HG03520 (cell line): ENCODE measurements around the gene PCYT1A.
"Not testable (repeated sequence)": the region's sequence is repeated elsewhere in the genome, so short reads cannot be mapped to it uniquely, and the experiment has no call there.

Source experiments
- ATAC-seq: cut with Tn5 transposase; IDR thresholded peaks from one replicate; pipeline ENCODE4 v1.9.1; 2021; ENCODE audit warnings: mild to moderate bottlenecking, moderate library complexity; ENCODE audit not compliant: unreplicated experiment

The PCYT1A gene

DNA sequence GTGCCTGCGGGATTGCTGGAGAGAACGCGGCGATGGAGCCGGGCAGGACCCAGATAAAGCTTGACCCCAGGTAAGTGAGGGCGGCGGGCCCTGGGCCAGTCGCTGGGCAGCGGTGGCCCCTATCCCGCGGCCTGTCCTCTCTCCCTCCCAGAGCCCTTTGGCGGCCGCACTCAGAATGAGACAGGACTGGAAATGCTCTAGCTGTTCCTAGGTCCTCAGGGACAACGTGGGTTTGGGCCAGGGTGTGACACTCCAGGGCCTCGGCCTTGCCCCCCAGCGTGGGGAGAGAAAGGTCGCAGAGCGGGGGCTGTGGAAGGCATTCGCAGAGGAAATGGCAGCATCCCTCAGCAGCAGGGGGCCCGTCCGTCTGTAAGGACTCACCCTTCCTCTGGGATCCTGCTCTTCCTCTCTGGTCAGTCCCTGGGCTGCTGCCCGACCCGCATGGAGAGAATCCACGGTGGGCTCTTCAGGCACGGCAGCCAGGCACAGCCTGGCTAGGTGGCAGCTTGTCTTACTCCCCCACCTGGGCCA is 70.8 kb downstream of the PCYT1A start:
- ATAC-seq: no peak

DNA sequence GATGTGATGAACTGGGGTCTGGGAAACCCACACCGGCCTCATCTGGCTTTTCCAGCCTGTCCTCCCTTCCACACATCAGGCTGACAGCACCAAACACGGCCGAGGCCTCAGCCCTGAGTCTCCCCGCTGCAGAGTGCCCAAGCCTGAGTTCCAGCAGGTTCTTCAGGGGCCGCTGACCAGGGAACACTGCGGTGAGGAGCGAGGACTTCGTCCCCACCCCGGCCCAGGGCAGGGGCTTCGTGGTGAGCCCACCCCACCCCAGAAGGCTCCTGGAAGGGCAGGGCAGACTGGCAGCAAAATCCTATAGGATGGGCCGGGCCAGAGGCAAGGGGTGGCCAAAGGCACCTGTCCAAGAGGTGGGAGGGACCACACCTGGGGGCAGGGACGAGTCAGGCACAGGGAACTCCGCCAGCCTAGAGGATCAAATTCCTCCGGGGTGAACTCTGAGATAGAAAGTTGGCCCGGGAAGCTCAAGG is 71.4 kb downstream of the PCYT1A start, which contains the start of gene SLC51A:
Gene SLC51A (plus strand): TSS at position 446 of the 476 bp plus-strand sequence. CDS start 179 bp downstream, outside the sequence.
- ATAC-seq: no peak

DNA sequence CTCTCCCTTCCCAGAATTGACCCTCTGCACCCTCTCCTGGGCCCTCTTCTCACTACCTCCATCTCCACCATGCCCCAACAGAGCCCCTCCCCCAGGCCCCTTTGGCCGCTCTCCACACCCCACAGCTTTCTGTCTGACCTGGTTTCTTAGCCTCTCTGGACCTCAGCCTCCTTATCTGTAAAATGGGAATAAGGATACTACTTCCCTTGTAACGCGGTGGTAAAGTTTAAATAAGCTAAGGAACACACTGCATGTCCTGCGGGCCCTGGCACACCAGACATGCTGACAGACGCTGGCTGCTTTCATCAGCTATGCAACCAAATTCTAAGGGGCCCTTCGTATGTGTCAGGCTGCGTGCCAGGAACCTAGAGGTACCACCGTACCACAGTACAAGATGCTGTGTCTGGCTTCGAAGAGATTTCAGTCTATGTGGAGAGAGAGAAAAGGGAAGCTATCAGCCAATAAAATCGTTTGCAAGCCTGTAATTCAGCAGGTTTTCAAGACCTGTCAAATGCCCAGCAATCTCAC is 72.0 kb downstream of the PCYT1A start:
- no peak for ATAC-seq

GRCh38 chr3:196214783-196215441 is 72.6 kb downstream of the PCYT1A start:
- ATAC-seq: no peak

DNA sequence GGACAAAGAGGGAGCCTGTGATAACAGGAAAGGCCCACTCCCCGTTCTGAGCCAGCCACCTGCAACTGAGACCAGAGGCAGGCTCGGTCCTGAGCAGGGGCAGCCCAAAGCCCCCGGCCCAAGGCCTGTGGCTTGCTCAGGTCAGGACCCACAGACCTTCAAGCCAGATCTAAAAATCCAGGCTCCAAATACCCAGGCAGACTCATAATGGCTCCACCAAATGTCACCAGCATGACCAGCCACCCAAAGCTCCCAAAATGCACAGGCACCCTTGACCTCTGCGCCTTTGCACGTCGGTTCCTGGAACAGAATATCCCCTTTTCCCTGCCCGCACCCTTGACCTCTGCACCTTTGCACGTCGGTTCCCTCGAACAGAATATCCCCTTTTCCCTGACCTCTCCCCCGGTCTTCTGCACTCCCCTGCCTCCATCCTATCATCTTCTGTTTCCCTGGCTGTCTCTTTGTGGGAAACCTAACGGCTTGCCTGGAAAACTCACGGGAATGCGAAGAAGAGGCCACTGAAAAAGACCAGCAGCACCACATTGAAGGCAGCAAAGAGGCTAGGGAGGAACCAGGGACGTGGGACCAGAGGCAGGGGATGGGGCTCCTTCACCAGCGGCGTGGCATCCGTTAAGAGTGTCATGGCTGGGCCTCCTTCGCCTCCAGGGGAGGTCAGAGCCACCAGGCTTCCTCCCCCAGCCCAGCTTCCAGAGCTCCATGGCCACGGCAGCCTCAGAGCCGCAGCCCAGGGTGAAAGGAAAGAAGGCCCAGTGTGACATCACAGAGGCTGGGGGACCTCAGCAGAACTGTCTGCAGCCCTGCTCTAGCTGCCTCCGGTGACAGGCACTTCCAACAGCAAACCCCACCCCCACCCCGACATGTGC is 76.6 kb downstream of the PCYT1A start, which contains the start of gene ZDHHC19:
Gene ZDHHC19 (minus strand): TSS at position 728 of the 884 bp plus-strand sequence. CDS start 85 bp downstream, at position 643.
- ATAC-seq: no peak

DNA sequence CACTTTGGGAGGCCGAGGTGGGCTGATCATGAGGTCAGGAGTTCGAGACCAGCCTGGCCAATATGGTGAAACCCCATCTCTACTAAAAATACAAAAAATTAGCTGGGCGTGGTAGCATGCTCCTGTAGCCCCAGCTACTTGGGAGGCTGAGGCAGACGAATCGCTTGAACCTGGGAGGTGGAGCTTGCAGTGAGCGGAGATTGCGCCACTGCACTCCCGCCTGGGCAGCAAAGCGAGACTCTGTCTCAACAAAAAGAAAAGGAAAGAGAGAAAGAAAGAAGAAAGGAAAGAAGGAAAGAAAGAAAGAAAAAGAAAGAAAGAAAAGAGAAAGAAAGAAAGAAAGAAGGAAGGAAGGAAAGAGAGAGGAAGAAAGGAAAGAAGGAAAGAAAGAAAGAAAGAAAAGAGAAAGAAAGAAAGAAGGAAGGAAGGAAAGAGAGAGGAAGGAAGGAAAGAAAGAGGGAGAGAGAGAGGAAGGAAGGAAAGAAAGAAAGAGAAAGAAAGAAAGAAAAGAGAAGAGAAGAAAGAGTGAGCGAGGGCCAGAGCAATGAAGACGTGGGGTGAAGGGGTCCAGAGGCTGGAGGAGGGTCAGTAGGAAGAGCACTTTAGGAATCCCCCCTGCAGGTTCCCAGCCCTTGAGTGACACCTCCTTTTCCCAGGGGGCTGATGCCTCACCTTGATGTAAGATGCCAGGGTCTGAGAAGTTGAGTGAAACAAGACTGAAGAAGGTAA is 77.4 kb downstream of the PCYT1A start:
- ATAC-seq: not testable (repeated sequence)

DNA sequence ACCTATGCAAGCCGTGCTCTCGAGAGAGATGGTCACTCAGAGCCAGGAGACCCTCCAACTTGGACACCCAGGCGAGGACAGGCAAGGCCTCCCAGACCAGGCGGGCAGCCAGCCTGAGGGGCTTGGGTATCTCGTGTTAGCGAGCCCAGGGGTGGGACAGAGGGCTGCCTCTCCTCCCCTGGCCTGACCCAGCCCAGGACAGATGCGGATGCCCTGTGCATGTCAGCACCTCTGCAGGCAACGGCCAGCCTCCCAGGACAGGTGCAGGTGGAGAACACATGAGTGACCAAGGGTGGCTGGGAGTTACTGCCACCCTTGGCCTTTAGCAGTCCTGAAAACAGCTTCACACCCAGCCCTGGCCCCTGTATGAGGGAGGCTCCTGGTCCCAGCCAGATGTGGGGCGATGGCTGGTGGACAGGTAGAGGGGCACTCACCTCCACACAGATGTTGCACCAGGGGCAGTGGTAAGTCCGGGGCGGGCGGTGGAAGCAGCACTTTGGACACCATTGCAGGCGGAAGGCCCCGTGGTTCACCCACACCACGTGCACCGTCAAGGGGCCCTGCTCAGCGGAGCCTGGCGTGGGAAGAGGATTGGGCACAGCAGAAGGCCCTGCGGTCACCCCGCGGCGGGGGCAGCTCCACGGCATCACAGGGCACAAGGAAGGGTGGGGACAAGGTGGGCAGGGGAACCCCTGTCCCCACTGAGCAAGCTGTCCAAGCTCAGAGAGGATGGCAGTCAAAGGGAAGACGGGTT is 78.4 kb downstream of the PCYT1A start:
- ATAC-seq: no peak

DNA sequence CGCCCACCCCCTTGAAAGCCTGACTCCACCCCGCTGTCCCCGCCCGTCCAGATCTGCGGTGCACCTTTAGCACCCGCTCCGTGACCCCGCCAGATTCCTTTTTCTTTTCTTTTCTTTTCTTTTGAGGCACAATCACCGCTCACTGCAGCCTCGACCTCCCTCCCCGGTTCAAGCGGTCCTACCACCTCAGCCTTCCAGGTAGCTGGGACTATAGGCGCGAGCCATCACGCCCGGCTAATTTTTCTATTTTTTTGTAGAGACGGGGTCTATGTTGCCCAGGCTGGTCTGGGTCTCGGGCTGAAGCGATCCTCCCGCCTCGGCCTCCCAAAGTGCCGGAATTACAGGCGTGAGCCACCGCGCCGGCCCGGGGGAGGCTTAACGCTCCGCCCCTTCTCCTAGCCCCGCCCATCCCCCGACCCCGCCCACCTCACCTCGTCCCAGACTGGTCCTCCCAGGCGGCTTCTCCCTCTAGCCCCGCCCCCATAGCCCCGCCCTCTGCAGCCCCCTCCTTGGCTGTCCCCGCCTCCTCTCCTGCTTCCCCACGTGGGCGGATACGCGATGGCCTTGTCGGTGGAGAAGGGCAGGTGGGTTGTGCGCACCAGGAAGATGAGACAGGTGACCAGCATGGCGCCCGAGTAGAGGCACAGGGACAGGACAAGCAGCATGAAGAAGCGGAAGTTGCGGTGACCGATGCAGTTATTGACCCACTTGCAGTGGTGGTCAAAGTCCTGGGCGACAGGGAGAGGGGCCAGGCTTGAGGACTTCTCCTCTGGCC is 79.5 kb downstream of the PCYT1A start:
- ATAC-seq: no peak

DNA sequence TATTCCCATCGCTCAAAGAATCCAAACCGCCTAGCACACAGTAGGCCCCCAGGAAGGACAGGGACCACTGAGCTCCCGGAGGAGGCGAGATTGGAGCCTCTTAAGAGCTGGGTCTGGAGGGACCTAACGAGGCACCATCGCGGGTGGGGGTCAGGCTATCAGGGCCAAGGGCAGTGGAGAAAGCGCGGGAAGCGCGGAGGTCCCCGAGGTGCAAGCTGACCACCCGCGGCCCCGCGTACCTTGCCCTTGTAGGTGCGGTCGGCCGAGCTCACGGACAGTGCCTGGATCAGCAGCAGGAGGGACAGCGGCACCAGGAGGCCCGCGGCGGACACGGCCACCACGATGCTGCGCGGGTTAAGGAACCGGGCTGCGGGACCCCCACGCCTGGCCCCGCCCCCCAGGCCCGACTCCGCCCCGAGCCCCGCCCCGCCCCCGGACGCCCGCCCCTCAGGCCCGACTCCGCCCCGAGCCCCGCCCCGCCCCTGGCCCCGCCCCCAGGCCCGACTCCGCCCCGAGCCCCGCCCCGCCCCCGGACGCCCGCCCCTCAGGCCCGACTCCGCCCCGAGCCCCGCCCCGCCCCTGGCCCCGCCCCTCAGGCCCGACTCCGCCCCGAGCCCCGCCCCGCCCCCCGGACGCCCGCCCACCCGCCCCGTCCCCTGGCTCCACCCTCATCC is 80.2 kb downstream of the PCYT1A start:
- no peak for ATAC-seq

DNA sequence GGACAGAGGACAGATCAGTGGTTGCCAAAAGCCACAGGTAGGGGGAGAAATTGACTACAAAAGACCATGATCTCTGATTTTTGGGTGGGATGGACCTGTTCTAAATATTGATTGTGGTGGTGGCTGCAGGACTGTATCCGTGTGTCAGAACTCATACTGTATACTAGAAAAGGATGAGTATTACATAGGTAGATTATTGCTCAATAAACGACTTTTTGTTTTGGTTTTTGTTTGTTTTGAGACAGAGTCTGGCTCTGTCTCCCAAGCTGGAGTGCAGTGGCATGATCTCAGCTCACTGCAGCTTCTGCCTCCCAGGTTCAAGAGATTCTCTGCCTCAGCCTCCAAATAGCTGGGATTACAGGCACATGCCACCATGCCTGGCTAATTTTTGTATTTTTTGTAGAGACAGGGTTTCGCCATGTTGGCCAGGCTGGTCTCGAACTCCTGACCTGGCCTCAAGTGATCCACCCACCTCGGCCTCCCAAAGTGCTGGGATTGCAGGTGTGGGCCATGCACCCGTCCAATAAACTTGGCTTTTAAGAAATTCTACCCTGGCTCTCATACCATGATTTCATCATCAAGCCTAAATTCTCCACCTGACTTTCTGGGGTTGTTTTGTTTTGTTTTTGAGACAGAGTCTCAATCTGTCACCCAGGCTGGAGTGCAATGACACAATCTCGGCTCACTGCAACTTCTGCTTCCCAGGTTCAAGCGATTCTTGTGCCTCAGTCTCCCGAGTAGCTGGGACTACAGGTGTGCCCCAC is 81.9 kb downstream of the PCYT1A start:
- not testable (repeated sequence) for ATAC-seq

- no peak for ATAC-seq
These were observed 83.7 kb downstream of the PCYT1A start for GRCh38 chr3:196203846-196204245.

DNA sequence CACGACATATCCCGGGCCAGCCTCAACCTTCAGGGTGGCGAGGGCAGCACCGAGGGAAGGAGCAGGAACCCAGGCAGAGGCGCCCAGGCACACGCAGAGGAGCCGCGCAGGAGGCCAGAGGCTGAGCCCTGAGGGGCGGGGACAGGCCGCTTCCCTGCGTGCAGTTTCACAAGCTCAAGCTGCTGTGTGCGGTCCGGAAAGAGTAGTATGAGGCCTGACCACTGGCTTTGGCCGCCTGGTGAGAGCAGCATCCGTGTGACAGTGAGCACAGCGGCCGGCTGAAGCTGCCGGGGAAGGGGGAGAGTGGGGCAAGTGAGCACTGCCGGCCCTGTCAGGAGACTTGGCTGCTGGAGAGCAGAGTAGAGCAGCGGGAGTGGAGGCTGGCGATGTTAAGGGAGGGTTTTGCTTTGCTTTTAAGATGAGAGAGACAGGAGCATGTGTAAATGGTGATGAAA is 85.0 kb downstream of the PCYT1A start:
- no peak for ATAC-seq

DNA sequence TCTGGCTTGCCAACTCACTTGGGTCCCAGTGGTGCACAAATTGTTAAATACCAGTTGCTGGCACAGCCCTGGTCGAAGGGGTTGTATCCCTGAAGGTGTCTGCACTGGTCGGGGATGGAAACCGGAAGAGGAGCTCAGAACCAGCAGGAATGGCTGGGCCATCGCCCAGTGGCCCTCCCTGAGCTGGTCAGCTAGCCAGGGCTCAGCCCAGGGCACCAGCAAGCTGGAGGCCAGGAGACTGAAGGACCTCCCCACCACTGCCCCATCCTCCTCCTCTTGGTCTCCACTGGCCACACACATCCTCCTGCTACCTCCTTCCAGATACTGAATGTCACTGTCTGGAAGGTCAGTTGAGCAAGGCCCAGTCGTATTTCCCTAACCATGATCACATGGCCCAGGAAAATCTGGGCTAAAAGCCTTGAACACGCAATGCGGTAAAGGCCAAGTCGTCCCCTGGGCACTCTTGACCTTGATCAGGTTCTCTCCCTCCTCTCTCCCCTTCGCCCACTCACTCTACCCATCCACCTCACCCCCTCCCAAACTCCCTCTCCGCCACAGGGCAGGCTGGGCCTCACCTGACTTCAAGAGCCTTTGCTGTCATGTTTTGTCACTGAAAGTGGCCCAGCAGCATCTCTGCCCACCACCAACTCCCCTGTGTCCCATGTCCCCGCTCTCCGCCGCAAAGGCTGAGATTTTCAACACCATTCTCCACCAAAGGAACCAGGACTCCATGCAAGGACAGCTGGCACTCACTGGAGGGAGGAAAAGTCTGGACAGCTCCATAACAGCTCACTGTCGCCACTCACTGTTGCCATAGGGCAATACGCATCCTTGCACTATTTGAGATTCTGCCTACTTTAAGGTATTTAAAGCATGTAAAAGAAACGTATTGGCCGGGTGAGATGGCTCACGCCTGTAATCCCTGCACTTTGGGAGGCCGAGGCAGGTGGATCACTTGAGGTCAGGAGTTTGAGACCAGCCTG is 88.5 kb downstream of the PCYT1A start:
- ATAC-seq: no peak

DNA sequence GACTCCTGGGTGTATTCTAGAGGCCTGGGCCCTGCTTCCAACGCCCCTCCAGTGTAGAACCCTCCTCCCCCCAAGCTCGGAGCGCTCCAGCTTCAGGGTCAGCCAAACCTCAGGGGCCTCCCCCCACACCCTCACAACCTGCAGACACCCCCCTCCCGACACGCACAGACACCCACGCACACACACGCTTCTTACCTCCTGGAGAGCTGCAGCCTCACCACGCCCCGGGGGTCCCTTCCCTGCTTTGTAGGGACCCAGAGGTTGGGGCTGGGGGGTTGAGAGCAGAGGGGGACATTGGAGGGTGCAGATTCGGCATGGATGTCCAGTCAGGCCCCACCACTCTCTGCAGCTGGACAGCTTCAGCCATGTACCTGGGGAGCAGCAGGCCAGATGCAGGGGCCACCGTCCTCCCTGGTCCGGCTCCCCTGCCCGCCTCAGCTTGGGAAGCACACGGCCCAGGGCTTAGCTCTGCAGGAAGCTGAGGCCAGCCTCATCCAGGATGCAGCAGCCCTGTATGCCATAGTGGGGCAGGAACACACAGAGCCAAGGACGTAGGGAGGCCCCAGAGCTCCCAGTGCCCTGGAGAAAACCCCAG is 89.3 kb downstream of the PCYT1A start:
- ATAC-seq: no peak

DNA sequence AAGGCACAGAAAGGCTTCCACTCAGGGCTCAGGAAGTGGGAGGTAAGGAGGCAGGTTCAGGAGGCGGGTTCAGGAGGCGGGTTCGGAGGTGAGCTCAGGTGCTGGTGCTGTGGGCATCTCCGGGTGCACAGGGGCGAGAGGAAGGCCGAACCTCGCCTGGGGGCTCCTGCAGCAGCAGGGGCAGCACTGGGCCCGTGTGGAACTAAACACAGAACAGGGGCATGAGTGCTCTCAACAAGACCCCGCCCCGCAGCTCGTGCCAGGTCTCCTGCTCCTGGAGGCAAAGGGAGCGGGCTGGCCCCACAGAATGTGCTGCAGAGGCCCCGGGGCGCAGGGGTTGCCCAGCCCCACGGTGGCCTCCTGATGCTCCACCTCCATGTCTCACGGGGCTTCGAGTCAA is 90.0 kb downstream of the PCYT1A start:
- ATAC-seq: no peak

DNA sequence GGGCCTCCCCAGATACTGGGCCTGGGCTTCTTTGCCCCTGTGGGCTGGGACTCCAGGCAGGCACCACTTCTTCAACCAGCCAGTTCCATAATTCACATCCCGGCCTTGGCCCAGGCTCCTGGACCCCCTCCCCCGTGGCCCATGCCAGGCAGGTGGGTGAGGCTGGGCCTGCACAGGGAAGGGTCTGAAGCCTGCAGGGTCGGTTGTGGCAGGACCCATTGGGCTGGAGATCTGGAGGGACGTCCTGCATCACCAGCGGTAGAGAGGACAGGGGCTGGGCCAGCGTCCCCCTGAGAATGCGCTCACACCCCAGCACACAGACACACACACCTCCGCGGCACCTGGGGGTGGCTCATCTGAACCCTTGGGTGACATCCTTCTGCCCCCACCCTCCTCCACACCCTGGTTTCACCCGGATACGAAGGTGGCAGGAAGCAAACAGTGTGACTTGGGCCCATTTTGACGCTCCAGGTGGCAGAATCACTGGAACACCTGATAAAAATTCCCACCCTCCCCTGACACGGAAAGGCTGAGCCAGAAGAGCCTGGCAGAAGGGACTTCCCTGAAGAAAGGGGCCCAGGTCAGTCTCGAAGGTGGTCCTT is 91.8 kb downstream of the PCYT1A start:
- ATAC-seq: no peak
